NCI-H2081 treated with DMSO at 0.1 percent for 48 hours (cell line): ENCODE measurements around the gene VBP1.
"Not testable (repeated sequence)": the region's sequence is repeated elsewhere in the genome, so short reads cannot be mapped to it uniquely, and the experiment has no call there.

Experiments
- DNase-seq: peaks from one replicate; lab custom pipeline; 2025; lab: John Stamatoyannopoulos, UW

Gene VBP1

GRCh38 chrX:155216179-155216939 lies at the start of gene VBP1:
VBP1 (plus strand) TSS chrX:155216460; CDS start chrX:155216483, 23 bp downstream.
- peak; percentile 45 for DNase-seq

GRCh38 chrX:155169881-155170280 lies 46.4 kb upstream of the VBP1 start:
- no peak for DNase-seq

- DNase-seq: no peak
Measured at GRCh38 chrX:155179346-155179997, 36.8 kb upstream of the VBP1 start.

- no peak for DNase-seq
Measured at GRCh38 chrX:155188786-155189185, 27.5 kb upstream of the VBP1 start.

- no peak for DNase-seq
Measured at GRCh38 chrX:155211208-155211607, 5.1 kb upstream of the VBP1 start.

- DNase-seq: no peak
Measured at GRCh38 chrX:155213731-155214130, 2.5 kb upstream of the VBP1 start.

- no peak for DNase-seq
Measured at GRCh38 chrX:155215443-155216178, 649 bp upstream of the VBP1 start.

- DNase-seq: no peak
Measured at GRCh38 chrX:155216940-155217440, 730 bp downstream of the VBP1 start.

GRCh38 chrX:155218777-155219176 lies 2.5 kb downstream of the VBP1 start:
- no peak for DNase-seq

GRCh38 chrX:155221351-155221750 lies 5.1 kb downstream of the VBP1 start:
- DNase-seq: no peak

GRCh38 chrX:155223746-155224145 lies 7.5 kb downstream of the VBP1 start:
- DNase-seq: not testable (repeated sequence)

- no peak for DNase-seq
Measured at GRCh38 chrX:155225774-155226173, 9.5 kb downstream of the VBP1 start.

GRCh38 chrX:155231163-155231562 lies 14.9 kb downstream of the VBP1 start:
- no peak for DNase-seq

- DNase-seq: no peak
Measured at GRCh38 chrX:155235891-155236290, 19.6 kb downstream of the VBP1 start.

- no peak for DNase-seq
Measured at GRCh38 chrX:155237719-155238118, 21.5 kb downstream of the VBP1 start.

- no peak for DNase-seq
Measured at GRCh38 chrX:155242300-155242699, 26.0 kb downstream of the VBP1 start.

- no peak for DNase-seq
Measured at GRCh38 chrX:155246748-155247147, 30.5 kb downstream of the VBP1 start.

GRCh38 chrX:155247497-155247896 lies 31.2 kb downstream of the VBP1 start:
- DNase-seq: no peak

GRCh38 chrX:155251391-155251790 lies 35.1 kb downstream of the VBP1 start:
- DNase-seq: no peak

GRCh38 chrX:155259752-155260151 lies 43.5 kb downstream of the VBP1 start:
- no peak for DNase-seq

- no peak for DNase-seq
Measured at GRCh38 chrX:155262970-155263754, 46.9 kb downstream of the VBP1 start.
